Mucosa of stomach (tissue), 1 donor: Measurements from ENCODE around the gene NT5DC2.

Source experiments
- H3K27me3 ChIP-seq: one replicate; pipeline ENCODE4 v1.7.0; 2013; ENCODE audit warnings: mild to moderate bottlenecking, low read length; ENCODE audit not compliant: control insufficient read depth, insufficient read depth
- H3K36me3 ChIP-seq: one replicate; pipeline ENCODE4 v1.7.0; 2013; ENCODE audit warnings: low read length; ENCODE audit not compliant: control insufficient read depth, insufficient read depth
- H3K4me1 ChIP-seq: one replicate; pipeline ENCODE4 v1.7.0; 2013; ENCODE audit warnings: mild to moderate bottlenecking, low read length; ENCODE audit not compliant: control insufficient read depth, insufficient read depth
- H3K4me3 ChIP-seq: one replicate; pipeline ENCODE4 v1.7.0; 2013; ENCODE audit warnings: low read length
- H3K9ac ChIP-seq: one replicate; pipeline ENCODE4 v1.7.0; 2013; ENCODE audit warnings: mild to moderate bottlenecking, low read length, moderate library complexity
- H3K9me3 ChIP-seq: one replicate; pipeline ENCODE4 v1.7.0; 2013; ENCODE audit warnings: mild to moderate bottlenecking, low read length, moderate library complexity; ENCODE audit not compliant: control insufficient read depth
- donor health status: Pancreatic carcinoma.

The NT5DC2 gene

GRCh38 chr3:52552089-52552488 lies 18.4 kb upstream of the NT5DC2 start:
- no peaks in the 10 kb centered on the region for H3K27me3 ChIP-seq
- no peak overlapping the region for H3K9ac ChIP-seq
- no peaks in the 10 kb centered on the region for H3K9me3 ChIP-seq
- no peaks in the 10 kb centered on the region for H3K4me1 ChIP-seq
- H3K36me3 ChIP-seq = peaks cover 7% of the 10 kb centered on the region
- no peak overlapping the region for H3K4me3 ChIP-seq

- H3K36me3 ChIP-seq = peaks cover 7% of the 10 kb centered on the region
- no peak overlapping the region for H3K9ac ChIP-seq
- H3K27me3 ChIP-seq = no peaks in the 10 kb centered on the region
- H3K9me3 ChIP-seq = no peaks in the 10 kb centered on the region
- no peak overlapping the region for H3K4me3 ChIP-seq
- no peaks in the 10 kb centered on the region for H3K4me1 ChIP-seq
Observed at GRCh38 chr3:52551118-52551517, 17.5 kb upstream of the NT5DC2 start.

- Histone ChIP-seq H3K4me3 (no peak overlapping the region), H3K9me3 (no peaks in the 10 kb centered on the region), H3K36me3 (no peaks in the 10 kb centered on the region), H3K9ac (no peak overlapping the region), H3K4me1 (no peaks in the 10 kb centered on the region), H3K27me3 (no peaks in the 10 kb centered on the region)
Observed at GRCh38 chr3:52547143-52547542, 13.5 kb upstream of the NT5DC2 start.

GRCh38 chr3:52546111-52546901 lies 12.6 kb upstream of the NT5DC2 start:
- Histone ChIP-seq H3K27me3 (no peaks in the 10 kb centered on the region), H3K4me3 (no peak overlapping the region), H3K9ac (no peak overlapping the region), H3K9me3 (no peaks in the 10 kb centered on the region), H3K4me1 (no peaks in the 10 kb centered on the region), H3K36me3 (no peaks in the 10 kb centered on the region)

- H3K9me3 ChIP-seq = no peaks in the 10 kb centered on the region
- H3K27me3 ChIP-seq = no peaks in the 10 kb centered on the region
- H3K36me3 ChIP-seq = no peaks in the 10 kb centered on the region
Observed at GRCh38 chr3:52544937-52545336, 11.3 kb upstream of the NT5DC2 start.

GRCh38 chr3:52541050-52541449 lies 7.4 kb upstream of the NT5DC2 start:
- no peaks in the 10 kb centered on the region for H3K36me3 ChIP-seq
- H3K27me3 ChIP-seq = no peaks in the 10 kb centered on the region
- H3K9me3 ChIP-seq = no peaks in the 10 kb centered on the region
- no peak overlapping the region for H3K4me3 ChIP-seq
- peaks cover 20% of the 10 kb centered on the region for H3K4me1 ChIP-seq
- no peak overlapping the region for H3K9ac ChIP-seq

More at GRCh38 chr3:52544937-52545336, 11.3 kb upstream of the NT5DC2 start:
- H3K4me1 ChIP-seq = no peaks in the 10 kb centered on the region
- no peak overlapping the region for H3K9ac ChIP-seq
- no peak overlapping the region for H3K4me3 ChIP-seq

GRCh38 chr3:52539010-52539653 lies 5.5 kb upstream of the NT5DC2 start:
- Histone ChIP-seq H3K9me3 (no peaks in the 10 kb centered on the region), H3K27me3 (no peaks in the 10 kb centered on the region), H3K36me3 (no peaks in the 10 kb centered on the region), H3K9ac (no peak overlapping the region), H3K4me3 (no peak overlapping the region), H3K4me1 (peaks cover 30% of the 10 kb centered on the region)

GRCh38 chr3:52537726-52538421 lies 4.2 kb upstream of the NT5DC2 start:
- peaks cover 34% of the 10 kb centered on the region for H3K4me1 ChIP-seq
- H3K36me3 ChIP-seq = no peaks in the 10 kb centered on the region
- no peaks in the 10 kb centered on the region for H3K9me3 ChIP-seq
- H3K9ac ChIP-seq = peak overlapping the region; percentile 89
- H3K4me3 ChIP-seq = peak overlapping the region; percentile 83
- H3K27me3 ChIP-seq = no peaks in the 10 kb centered on the region

GRCh38 chr3:52537165-52537620 lies 3.5 kb upstream of the NT5DC2 start:
- H3K9me3 ChIP-seq = no peaks in the 10 kb centered on the region
- no peaks in the 10 kb centered on the region for H3K27me3 ChIP-seq
- no peaks in the 10 kb centered on the region for H3K36me3 ChIP-seq
- peak overlapping the region; percentile 89 for H3K9ac ChIP-seq
- peak overlapping the region; percentile 83 for H3K4me3 ChIP-seq
- H3K4me1 ChIP-seq = peaks cover 40% of the 10 kb centered on the region

- Histone ChIP-seq H3K9me3 (no peaks in the 10 kb centered on the region), H3K36me3 (no peaks in the 10 kb centered on the region), H3K4me1 (peaks cover 40% of the 10 kb centered on the region), H3K27me3 (no peaks in the 10 kb centered on the region), H3K4me3 (peak within 1 kb of the TSS; percentile 83), H3K9ac (peak within 1 kb of the TSS; percentile 89)
Observed at GRCh38 chr3:52536369-52537164, 2.9 kb upstream of the NT5DC2 start, which contains the start of gene UQCC5. Gene UQCC5, plus strand, starts transcription at chr3:52536605. Its CDS starts 151 bp downstream, at chr3:52536756.

GRCh38 chr3:52536112-52536368 lies 2.4 kb upstream of the NT5DC2 start:
- Histone ChIP-seq H3K27me3 (no peaks in the 10 kb centered on the region), H3K36me3 (no peaks in the 10 kb centered on the region), H3K9ac (peak overlapping the region; percentile 5), H3K4me3 (no peak overlapping the region), H3K4me1 (peaks cover 40% of the 10 kb centered on the region), H3K9me3 (no peaks in the 10 kb centered on the region)
